ENCODE results near the gene FAM107B.

FAM107B gene

DNA sequence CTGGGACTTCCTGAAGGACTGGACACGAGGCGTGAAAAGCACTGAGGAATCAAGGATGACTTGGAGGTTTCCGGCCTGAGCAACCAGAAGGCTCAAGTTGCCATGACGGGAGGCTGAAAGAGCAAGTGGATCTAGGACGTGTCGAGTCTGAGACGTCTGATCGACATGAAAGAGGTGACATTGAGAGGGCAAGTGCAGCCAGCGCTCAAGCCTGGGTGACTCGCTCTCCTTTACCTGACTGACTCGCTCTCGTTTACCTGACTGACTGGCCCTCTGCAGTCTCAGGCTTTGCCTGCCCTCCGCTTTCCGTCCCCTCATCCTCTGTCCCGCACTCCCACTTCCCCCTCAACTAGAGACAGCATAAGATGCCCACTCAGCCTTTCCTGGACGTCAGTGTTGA is 241.4 kb downstream of the FAM107B start:
- no peaks in the 10 kb centered on the region for H3K27me3 ChIP-seq

GRCh38 chr10:14532473-14533251 is 242.0 kb downstream of the FAM107B start:
- Histone ChIP-seq H3K4me1 (peaks cover 0 to 27% (median 6%) of the 10 kb centered on the region in 4 donors), H3K9me3 (no peaks in the 10 kb centered on the region), H3K27ac (no peak overlapping the region), H3K4me3 (no peak overlapping the region), H3K36me3 (peaks cover 0 to 16% (median 6%) of the 10 kb centered on the region in 3 donors), H3K27me3 (no peaks in the 10 kb centered on the region)
- no peak for DNase-seq
- TF ChIP-seq, protein P1, sequence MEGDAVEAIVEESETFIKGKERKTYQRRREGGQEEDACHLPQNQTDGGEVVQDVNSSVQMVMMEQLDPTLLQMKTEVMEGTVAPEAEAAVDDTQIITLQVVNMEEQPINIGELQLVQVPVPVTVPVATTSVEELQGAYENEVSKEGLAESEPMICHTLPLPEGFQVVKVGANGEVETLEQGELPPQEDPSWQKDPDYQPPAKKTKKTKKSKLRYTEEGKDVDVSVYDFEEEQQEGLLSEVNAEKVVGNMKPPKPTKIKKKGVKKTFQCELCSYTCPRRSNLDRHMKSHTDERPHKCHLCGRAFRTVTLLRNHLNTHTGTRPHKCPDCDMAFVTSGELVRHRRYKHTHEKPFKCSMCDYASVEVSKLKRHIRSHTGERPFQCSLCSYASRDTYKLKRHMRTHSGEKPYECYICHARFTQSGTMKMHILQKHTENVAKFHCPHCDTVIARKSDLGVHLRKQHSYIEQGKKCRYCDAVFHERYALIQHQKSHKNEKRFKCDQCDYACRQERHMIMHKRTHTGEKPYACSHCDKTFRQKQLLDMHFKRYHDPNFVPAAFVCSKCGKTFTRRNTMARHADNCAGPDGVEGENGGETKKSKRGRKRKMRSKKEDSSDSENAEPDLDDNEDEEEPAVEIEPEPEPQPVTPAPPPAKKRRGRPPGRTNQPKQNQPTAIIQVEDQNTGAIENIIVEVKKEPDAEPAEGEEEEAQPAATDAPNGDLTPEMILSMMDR (IDR thresholded peaks at IDR 0.05), result no peak
- intact Hi-C loops (cut with DNase I; ENCODE audit: low total_unique reads), result no loop called here

More for the DNA sequence above, 241.4 kb downstream of the FAM107B start:
- H3K36me3 ChIP-seq, result peaks cover 0 to 16% (median 6%) of the 10 kb centered on the region in 3 donors
- no peak overlapping the region for H3K27ac ChIP-seq
- DNase-seq, result no peak
- H3K4me1 ChIP-seq, result peaks cover 0 to 27% (median 6%) of the 10 kb centered on the region in 4 donors
- intact Hi-C loops (cut with DNase I; ENCODE audit: low total_unique reads), result no loop called here
- no peak overlapping the region for H3K4me3 ChIP-seq
- no peaks in the 10 kb centered on the region for H3K9me3 ChIP-seq
- TF ChIP-seq, protein P1 (IDR thresholded peaks at IDR 0.05), result no peak

- DNase-seq, result no peak
- H3K4me3 ChIP-seq, result no peak overlapping the region
- no peak overlapping the region for H3K27ac ChIP-seq
- peaks cover 0 to 22% (median 4%) of the 10 kb centered on the region in 4 donors for H3K4me1 ChIP-seq
- TF ChIP-seq, protein P1 (IDR thresholded peaks at IDR 0.05), result no peak
- H3K27me3 ChIP-seq, result no peaks in the 10 kb centered on the region
- H3K36me3 ChIP-seq, result peaks cover 0 to 16% (median 6%) of the 10 kb centered on the region in 3 donors
- no peaks in the 10 kb centered on the region for H3K9me3 ChIP-seq
- intact Hi-C loops (cut with DNase I; ENCODE audit: low total_unique reads), result no loop called here
Measured at GRCh38 chr10:14531974-14532373, 242.7 kb downstream of the FAM107B start.

DNA sequence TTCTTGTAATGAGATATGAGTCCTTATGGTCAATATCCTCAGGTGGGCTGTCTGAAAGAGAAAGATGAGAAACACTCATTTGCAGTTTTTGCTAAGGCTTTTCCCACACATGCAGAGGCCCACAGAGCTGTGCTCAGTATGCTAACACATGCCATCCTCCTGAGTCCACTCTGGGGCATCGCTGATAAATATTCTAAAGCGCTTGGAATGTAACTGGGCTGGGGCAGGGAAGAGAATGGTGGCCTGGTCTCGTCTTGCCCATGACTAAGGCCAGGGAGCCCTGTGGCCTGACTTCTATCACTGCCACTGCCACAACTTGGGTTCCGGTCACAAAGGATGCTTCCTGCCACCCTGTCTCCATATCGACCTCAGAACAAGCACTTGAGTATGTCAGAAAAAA is 244.2 kb downstream of the FAM107B start:
- intact Hi-C loops (cut with DNase I; ENCODE audit: low total_unique reads), result no loop called here
- DNase-seq, result no peak
- peaks cover 0 to 7% (median 0%) of the 10 kb centered on the region in 4 donors for H3K4me1 ChIP-seq

DNA sequence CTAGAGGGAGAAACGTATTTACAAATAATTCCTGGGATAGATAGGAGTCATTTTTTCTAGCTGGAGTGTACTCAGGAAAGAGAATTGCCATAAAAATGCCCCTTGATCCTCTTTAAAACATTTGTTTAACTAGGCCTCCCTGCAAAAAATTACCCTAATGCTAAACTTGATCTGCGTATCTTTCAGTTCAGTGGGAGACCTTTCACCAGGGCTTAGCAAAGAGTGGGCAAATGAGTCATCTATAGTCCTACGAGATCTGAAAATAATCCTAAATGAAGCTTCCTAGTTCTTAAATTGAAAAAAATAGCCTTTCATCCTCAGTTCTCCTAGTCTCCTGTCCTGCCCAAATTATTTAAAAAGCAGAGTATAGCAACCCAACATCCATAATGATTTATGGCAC is 245.3 kb downstream of the FAM107B start:
- no peak overlapping the region for H3K4me3 ChIP-seq
- TF ChIP-seq, protein P1 (IDR thresholded peaks at IDR 0.05), result no peak
- H3K36me3 ChIP-seq, result peaks cover 0 to 16% (median 6%) of the 10 kb centered on the region in 3 donors
- H3K27me3 ChIP-seq, result no peaks in the 10 kb centered on the region
- H3K27ac ChIP-seq, result no peak overlapping the region
- intact Hi-C loops (cut with DNase I; ENCODE audit: low total_unique reads), result no loop called here
- DNase-seq, result no peak
- H3K4me1 ChIP-seq, result no peaks in the 10 kb centered on the region
- H3K9me3 ChIP-seq, result no peaks in the 10 kb centered on the region

More for the DNA sequence above, 244.2 kb downstream of the FAM107B start:
- no peaks in the 10 kb centered on the region for H3K9me3 ChIP-seq
- H3K27me3 ChIP-seq, result no peaks in the 10 kb centered on the region
- peaks cover 0 to 16% (median 6%) of the 10 kb centered on the region in 3 donors for H3K36me3 ChIP-seq
- TF ChIP-seq, protein P1 (IDR thresholded peaks at IDR 0.05), result no peak
- no peak overlapping the region for H3K27ac ChIP-seq
- H3K4me3 ChIP-seq, result no peak overlapping the region

All from tibial artery (tissue), 4 donors.